HEK293 (cell line): ENCODE data around the gene SOS2.

Source experiments
- CTCF ChIA-PET: fragments of 350-600 bp; formaldehyde crosslinking; extraction: SDS; loops from one replicate; lab custom pipeline; 2021; ENCODE audit warnings: antibody characterized with exemption; lab: Yijun Ruan, JAX
- POLR2A ChIA-PET: fragments of 300-600 bp; formaldehyde crosslinking; extraction: SDS; loops from one replicate; lab custom pipeline; 2020; ENCODE audit warnings: antibody characterized with exemption, inconsistent platforms; lab: Yijun Ruan, JAX
- H3K27ac ChIP-seq: fragments of 200-500 bp; sonication (Bioruptor generic); 2 replicates; pipeline ENCODE4 v1.5.1; 2014; ENCODE audit warnings: low read depth, low read length, control low read depth, inconsistent platforms; ENCODE audit errors: extremely low read depth
- H3K36me3 ChIP-seq, 2 experiments: fragments of 200-500 bp in 1 of 2; sonication (Bioruptor generic) in 1 of 2; 1 replicate in 1 of 2; 2 replicates in 1 of 2; pipeline ENCODE4 v1.5.1; 2014 to 2017; ENCODE audit warnings: inconsistent platforms in 2 of 2, low read length in 2 of 2; ENCODE audit not compliant: control insufficient read depth in 2 of 2, insufficient read depth in 1 of 2
- H3K4me1 ChIP-seq: fragments of 200-500 bp; sonication (Bioruptor generic); 2 replicates; pipeline ENCODE4 v1.5.1; 2014; ENCODE audit warnings: mild to moderate bottlenecking, low read length, inconsistent platforms; ENCODE audit not compliant: control insufficient read depth, insufficient read depth
- H3K4me3 ChIP-seq: 2 replicates; pipeline ENCODE4 v1.5.1; 2011; ENCODE audit warnings: low read depth, mild to moderate bottlenecking, control low read depth, low read length, moderate library complexity
- H3K9me3 ChIP-seq: fragments of 200-500 bp; sonication (Bioruptor generic); 2 replicates; pipeline ENCODE4 v1.5.1; 2014; ENCODE audit warnings: low read depth, low read length, inconsistent platforms; ENCODE audit not compliant: control insufficient read depth, insufficient read depth
- BCL11B ChIP-seq: fragments of 450-650 bp; formaldehyde crosslinking; IDR thresholded peaks from 2 replicates; pipeline ENCODE4 v1.5.1; 2016; ENCODE audit warnings: low read depth, missing biosample characterization, missing genetic modification characterization
- BCL6B ChIP-seq: fragments of 450-650 bp; formaldehyde crosslinking; IDR thresholded peaks from 2 replicates; pipeline ENCODE4 v1.5.1; 2017; ENCODE audit warnings: missing biosample characterization, missing genetic modification characterization
- HOXD13 ChIP-seq: sonication (generic); formaldehyde crosslinking; IDR thresholded peaks from 2 replicates; pipeline ENCODE4 v1.8.0; 2022; ENCODE audit warnings: missing genetic modification reagents, borderline replicate concordance
- MEIS1 ChIP-seq: sonication (generic); formaldehyde crosslinking; IDR thresholded peaks from 2 replicates; pipeline ENCODE4 v1.8.1; 2022; ENCODE audit warnings: missing genetic modification reagents, mild to moderate bottlenecking, borderline replicate concordance
- PRDM2 ChIP-seq: fragments of 450-650 bp; formaldehyde crosslinking; IDR thresholded peaks from 2 replicates; pipeline ENCODE4 v1.5.1; 2016; ENCODE audit warnings: missing biosample characterization, missing genetic modification characterization, borderline replicate concordance
- RBAK ChIP-seq: fragments of 450-650 bp; formaldehyde crosslinking; IDR thresholded peaks from 2 replicates; pipeline ENCODE4 v1.5.1; 2016; ENCODE audit warnings: missing biosample characterization, missing genetic modification characterization
- ZBTB10 ChIP-seq: fragments of 450-650 bp; formaldehyde crosslinking; IDR thresholded peaks from 2 replicates; pipeline ENCODE4 v1.5.1; 2016; ENCODE audit warnings: missing biosample characterization, missing genetic modification characterization
- ZBTB6 ChIP-seq: fragments of 450-650 bp; formaldehyde crosslinking; IDR thresholded peaks from 2 replicates; pipeline ENCODE4 v1.5.1; 2017; ENCODE audit warnings: missing biosample characterization, missing genetic modification characterization
- ZNF121 ChIP-seq: fragments of 450-650 bp; formaldehyde crosslinking; IDR thresholded peaks from 2 replicates; pipeline ENCODE4 v1.5.1; 2016; ENCODE audit warnings: missing biosample characterization, missing genetic modification characterization
- ZNF155 ChIP-seq: fragments of 450-650 bp; formaldehyde crosslinking; IDR thresholded peaks from 2 replicates; pipeline ENCODE4 v1.5.1; 2016; ENCODE audit warnings: missing biosample characterization, missing genetic modification characterization
- ZNF16 ChIP-seq: fragments of 450-650 bp; formaldehyde crosslinking; IDR thresholded peaks from 2 replicates; pipeline ENCODE4 v1.5.1; 2016; ENCODE audit warnings: low read depth, missing biosample characterization, missing genetic modification characterization
- ZNF280D ChIP-seq: fragments of 450-650 bp; formaldehyde crosslinking; IDR thresholded peaks from 2 replicates; pipeline ENCODE4 v1.5.1; 2016; ENCODE audit warnings: missing biosample characterization, missing genetic modification characterization
- ZNF324 ChIP-seq: fragments of 450-650 bp; formaldehyde crosslinking; IDR thresholded peaks from 2 replicates; pipeline ENCODE4 v1.5.1; 2016; ENCODE audit warnings: missing biosample characterization, missing genetic modification characterization
- ZNF501 ChIP-seq: fragments of 450-650 bp; formaldehyde crosslinking; IDR thresholded peaks from 2 replicates; pipeline ENCODE4 v1.5.1; 2016; ENCODE audit warnings: missing biosample characterization, missing genetic modification characterization
- ZNF580 ChIP-seq: fragments of 450-650 bp; formaldehyde crosslinking; IDR thresholded peaks from 2 replicates; pipeline ENCODE4 v1.5.1; 2016; ENCODE audit warnings: missing biosample characterization, missing genetic modification characterization
- ZNF585B ChIP-seq: fragments of 450-650 bp; formaldehyde crosslinking; IDR thresholded peaks from 2 replicates; pipeline ENCODE4 v1.5.1; 2016; ENCODE audit warnings: missing biosample characterization, missing genetic modification characterization
- ZNF658 ChIP-seq: fragments of 450-650 bp; formaldehyde crosslinking; IDR thresholded peaks from 2 replicates; pipeline ENCODE4; 2016; ENCODE audit warnings: missing biosample characterization, missing genetic modification characterization
- ZNF701 ChIP-seq: fragments of 450-650 bp; formaldehyde crosslinking; IDR thresholded peaks from 2 replicates; pipeline ENCODE4 v1.5.1; 2016; ENCODE audit warnings: missing biosample characterization, missing genetic modification characterization

The SOS2 gene

GRCh38 chr14:50254248-50254647, 22.9 kb upstream of the SOS2 start:
- CTCF ChIA-PET = no interaction called here
- no peak overlapping the region for H3K4me3 ChIP-seq
- POLR2A ChIA-PET = no interaction called here
- H3K27ac ChIP-seq = no peak overlapping the region
- TF ChIP-seq ZNF324 (tag by site-specific recombination) (no peak), ZNF585B (no peak)
- H3K36me3 ChIP-seq = peaks cover 13 to 25% of the 10 kb centered on the region in 2 experiments; a peak in 2 of 3 replicates
- H3K9me3 ChIP-seq = no peaks in the 10 kb centered on the region
- no peaks in the 10 kb centered on the region for H3K4me1 ChIP-seq

GRCh38 chr14:50249136-50249775, 17.9 kb upstream of the SOS2 start:
- H3K4me1 ChIP-seq = no peaks in the 10 kb centered on the region
- peaks cover 13 to 24% of the 10 kb centered on the region in 2 experiments; a peak in 2 of 3 replicates for H3K36me3 ChIP-seq
- no peak overlapping the region for H3K4me3 ChIP-seq
- TF ChIP-seq ZNF658 (tag by site-specific recombination) (no peak), ZNF501 (tag by site-specific recombination) (no peak), ZNF701 (no peak), MEIS1 (CRISPR knock-in tag) (no peak), HOXD13 (CRISPR knock-in tag) (no peak), ZNF121 (no peak), BCL11B (tag by site-specific recombination) (no peak), ZNF16 (no peak), BCL6B (no peak), ZBTB10 (no peak), ZNF280D (tag by site-specific recombination) (no peak), ZNF580 (tag by site-specific recombination) (no peak), ZNF155 (no peak), ZNF324 (tag by site-specific recombination) (no peak), ZBTB6 (tag by site-specific recombination) (no peak), RBAK (tag by site-specific recombination) (no peak), PRDM2 (tag by site-specific recombination) (no peak)
- ChIA-PET CTCF (no interaction called here), POLR2A (no interaction called here)
- no peak overlapping the region for H3K27ac ChIP-seq
- H3K9me3 ChIP-seq = no peaks in the 10 kb centered on the region
